ENCODE results near the gene DYNC1I1. TPM values are rescaled to one million over a fixed set of nuclear protein-coding genes. Genes with fewer than 3 reads are reported as not detected.

Gene DYNC1I1
- total RNA-seq, 1 donor from 2014 or later = 1.6 TPM

GRCh38 chr7:95788258-95788657 is 15.9 kb downstream of the DYNC1I1 start:
- peaks cover 18% of the 10 kb centered on the region for H3K27me3 Mint-ChIP-seq

GRCh38 chr7:95788884-95789283 is 16.5 kb downstream of the DYNC1I1 start:
- Mint-ChIP-seq H3K27me3 (peaks cover 18% of the 10 kb centered on the region), H3K4me1 (ENCODE audit: low read depth) (peaks cover 18% of the 10 kb centered on the region), H3K36me3 (ENCODE audit: insufficient read depth) (no peaks in the 10 kb centered on the region)

More at GRCh38 chr7:95788258-95788657, 15.9 kb downstream of the DYNC1I1 start:
- Mint-ChIP-seq H3K27ac (no peak overlapping the region), H3K9me3 (ENCODE audit: low read depth) (no peaks in the 10 kb centered on the region), H3K4me3 (ENCODE audit: low read depth) (no peak overlapping the region), H3K4me1 (ENCODE audit: low read depth) (peaks cover 18% of the 10 kb centered on the region), H3K36me3 (ENCODE audit: insufficient read depth) (no peaks in the 10 kb centered on the region)
- DNase-seq (ENCODE audit: low spot score, unreplicated experiment) = no peak
- TF ChIP-seq CTCF (IDR thresholded peaks at IDR 0.05; ENCODE audit: unreplicated experiment) = no peak

GRCh38 chr7:95793658-95794057 is 21.3 kb downstream of the DYNC1I1 start:
- TF ChIP-seq CTCF (IDR thresholded peaks at IDR 0.05; ENCODE audit: unreplicated experiment) = no peak
- DNase-seq (ENCODE audit: low spot score, unreplicated experiment) = no peak
- H3K4me3 Mint-ChIP-seq (ENCODE audit: low read depth) = no peak overlapping the region
- H3K27ac Mint-ChIP-seq = no peak overlapping the region
- no peaks in the 10 kb centered on the region for H3K27me3 Mint-ChIP-seq
- H3K4me1 Mint-ChIP-seq (ENCODE audit: low read depth) = peaks cover 25% of the 10 kb centered on the region
- no peaks in the 10 kb centered on the region for H3K36me3 Mint-ChIP-seq (ENCODE audit: insufficient read depth)
- H3K9me3 Mint-ChIP-seq (ENCODE audit: low read depth) = no peaks in the 10 kb centered on the region

More at GRCh38 chr7:95788884-95789283, 16.5 kb downstream of the DYNC1I1 start:
- Mint-ChIP-seq H3K9me3 (ENCODE audit: low read depth) (no peaks in the 10 kb centered on the region), H3K27ac (no peak overlapping the region), H3K4me3 (ENCODE audit: low read depth) (no peak overlapping the region)
- DNase-seq (ENCODE audit: low spot score, unreplicated experiment) = no peak
- TF ChIP-seq CTCF (IDR thresholded peaks at IDR 0.05; ENCODE audit: unreplicated experiment) = no peak

GRCh38 chr7:95794917-95795515 is 22.7 kb downstream of the DYNC1I1 start:
- Mint-ChIP-seq H3K27me3 (peaks cover 5% of the 10 kb centered on the region), H3K4me1 (ENCODE audit: low read depth) (peaks cover 17% of the 10 kb centered on the region), H3K27ac (no peak overlapping the region), H3K4me3 (ENCODE audit: low read depth) (no peak overlapping the region), H3K9me3 (ENCODE audit: low read depth) (no peaks in the 10 kb centered on the region), H3K36me3 (ENCODE audit: insufficient read depth) (no peaks in the 10 kb centered on the region)
- TF ChIP-seq CTCF (IDR thresholded peaks at IDR 0.05; ENCODE audit: unreplicated experiment) = peak; percentile 39
- no peak for DNase-seq (ENCODE audit: low spot score, unreplicated experiment)

- no peaks in the 10 kb centered on the region for H3K36me3 Mint-ChIP-seq (ENCODE audit: insufficient read depth)
- peaks cover 9% of the 10 kb centered on the region for H3K27me3 Mint-ChIP-seq
- no peak overlapping the region for H3K27ac Mint-ChIP-seq
- no peak for DNase-seq (ENCODE audit: low spot score, unreplicated experiment)
- peaks cover 8% of the 10 kb centered on the region for H3K4me1 Mint-ChIP-seq (ENCODE audit: low read depth)
- no peaks in the 10 kb centered on the region for H3K9me3 Mint-ChIP-seq (ENCODE audit: low read depth)
- TF ChIP-seq CTCF (IDR thresholded peaks at IDR 0.05; ENCODE audit: unreplicated experiment) = no peak
- H3K4me3 Mint-ChIP-seq (ENCODE audit: low read depth) = no peak overlapping the region
Measured at GRCh38 chr7:95796617-95797016, 24.3 kb downstream of the DYNC1I1 start.
